Trophoblast cell (in vitro differentiated cells and primary cell): ENCODE data around the gene SLC18A2. TPM values are rescaled to one million over a fixed set of nuclear protein-coding genes. Genes with fewer than 3 reads are reported as not detected.

ENCODE experiments used
- DNase-seq, 2 donors: peaks; one replicate each; pipeline ENCODE4 v3.0.0-alpha.2; 2016
- H2AFZ ChIP-seq: 2 replicates; pipeline ENCODE4 v1.6.1; 2013; ENCODE audit warnings: low read length, moderate library complexity, mild to moderate bottlenecking; ENCODE audit not compliant: insufficient read depth, poor library complexity
- H2AK5ac ChIP-seq: 2 replicates; pipeline ENCODE4 v1.6.1; 2013; ENCODE audit warnings: mild to moderate bottlenecking, low read length
- H2BK120ac ChIP-seq: 2 replicates; pipeline ENCODE4 v1.6.1; 2013; ENCODE audit warnings: low read length, mild to moderate bottlenecking, moderate library complexity; ENCODE audit not compliant: insufficient read depth, poor library complexity
- H2BK12ac ChIP-seq: 2 replicates; pipeline ENCODE4 v1.6.1; 2013; ENCODE audit warnings: mild to moderate bottlenecking, low read length, moderate library complexity
- H2BK5ac ChIP-seq: 2 replicates; pipeline ENCODE4 v1.6.1; 2013; ENCODE audit warnings: low read length, low read depth, moderate library complexity, mild to moderate bottlenecking; ENCODE audit not compliant: poor library complexity
- H3K14ac ChIP-seq: 2 replicates; pipeline ENCODE4 v1.6.1; 2013; ENCODE audit warnings: mild to moderate bottlenecking, low read length
- H3K18ac ChIP-seq: 2 replicates; pipeline ENCODE4 v1.6.1; 2013; ENCODE audit warnings: mild to moderate bottlenecking, low read length
- H3K23ac ChIP-seq: 2 replicates; pipeline ENCODE4 v1.6.1; 2013; ENCODE audit warnings: low read length
- H3K27ac ChIP-seq: 2 replicates; pipeline ENCODE4 v1.5.1; 2013; ENCODE audit warnings: low read depth, mild to moderate bottlenecking, inconsistent platforms, low read length, moderate library complexity
- H3K27me3 ChIP-seq: 2 replicates; pipeline ENCODE4 v1.6.1; 2013; ENCODE audit warnings: inconsistent platforms, mild to moderate bottlenecking, low read length, moderate library complexity; ENCODE audit not compliant: insufficient read depth
- H3K36me3 ChIP-seq, 2 experiments: 1 replicate in 1 of 2; 2 replicates in 1 of 2; pipeline ENCODE4 v1.6.1; 2013; ENCODE audit warnings: low read length in 2 of 2, mild to moderate bottlenecking in 2 of 2, moderate library complexity in 1 of 2; ENCODE audit not compliant: insufficient read depth in 2 of 2, control insufficient read depth in 1 of 2
- H3K4ac ChIP-seq: 2 replicates; pipeline ENCODE4 v1.6.1; 2013; ENCODE audit warnings: low read depth, mild to moderate bottlenecking, low read length, moderate library complexity
- H3K4me1 ChIP-seq, 2 experiments: 1 replicate in 1 of 2; 2 replicates in 1 of 2; pipeline ENCODE4 v1.6.1; 2013; ENCODE audit warnings: low read length in 2 of 2, mild to moderate bottlenecking in 2 of 2, moderate library complexity in 1 of 2; ENCODE audit not compliant: insufficient read depth in 2 of 2, control insufficient read depth in 1 of 2
- H3K4me2 ChIP-seq: 2 replicates; pipeline ENCODE4 v1.6.1; 2013; ENCODE audit warnings: inconsistent platforms, mild to moderate bottlenecking, low read length, moderate library complexity
- H3K4me3 ChIP-seq: 2 replicates; pipeline ENCODE4 v1.5.1; 2013; ENCODE audit warnings: mild to moderate bottlenecking, low read depth, low read length, inconsistent platforms
- H3K79me1 ChIP-seq: one replicate; pipeline ENCODE4 v1.6.1; 2013; ENCODE audit warnings: low read length
- H3K79me2 ChIP-seq: 2 replicates; pipeline ENCODE4 v1.6.1; 2013; ENCODE audit warnings: low read length, mild to moderate bottlenecking; ENCODE audit not compliant: control insufficient read depth, insufficient read depth, poor library complexity
- H3K9ac ChIP-seq: 2 replicates; pipeline ENCODE4 v1.6.1; 2013; ENCODE audit warnings: mild to moderate bottlenecking, low read length
- H3K9me3 ChIP-seq: 2 replicates; pipeline ENCODE4 v1.6.1; 2013; ENCODE audit warnings: low read depth, mild to moderate bottlenecking, control low read depth, inconsistent platforms, low read length; ENCODE audit not compliant: insufficient read depth
- H4K12ac ChIP-seq: 2 replicates; pipeline ENCODE4 v1.6.1; 2013; ENCODE audit warnings: low read depth, mild to moderate bottlenecking, low read length, moderate library complexity
- H4K8ac ChIP-seq: 2 replicates; pipeline ENCODE4 v1.6.1; 2013; ENCODE audit warnings: low read depth, mild to moderate bottlenecking, low read length, moderate library complexity
- H4K91ac ChIP-seq: one replicate; pipeline ENCODE4 v1.6.1; 2013; ENCODE audit warnings: low read depth, mild to moderate bottlenecking, low read length, moderate library complexity
- WGBS: extraction: QIAGEN DNeasy Blood & Tissue Kit; methylation state at CpG from one replicate; pipeline ENCODE4 v1.1.7; 2013; ENCODE audit warnings: missing lambda C conversion rate; ENCODE audit not compliant: insufficient read length, insufficient coverage; ENCODE audit errors: extremely low coverage; 5-methylcytosine and 5-hydroxymethylcytosine counted together
- polyA plus RNA-seq: library from polyadenylated mRNA; stranded (reverse); fragments of 200-250 nt; gene quantifications from 2 replicates; pipeline ENCODE4 v1.2.3, GENCODE V29; 2013

SLC18A2 gene
- 0.16 and 0.19 TPM in 2 replicates for polyA plus RNA-seq

DNA sequence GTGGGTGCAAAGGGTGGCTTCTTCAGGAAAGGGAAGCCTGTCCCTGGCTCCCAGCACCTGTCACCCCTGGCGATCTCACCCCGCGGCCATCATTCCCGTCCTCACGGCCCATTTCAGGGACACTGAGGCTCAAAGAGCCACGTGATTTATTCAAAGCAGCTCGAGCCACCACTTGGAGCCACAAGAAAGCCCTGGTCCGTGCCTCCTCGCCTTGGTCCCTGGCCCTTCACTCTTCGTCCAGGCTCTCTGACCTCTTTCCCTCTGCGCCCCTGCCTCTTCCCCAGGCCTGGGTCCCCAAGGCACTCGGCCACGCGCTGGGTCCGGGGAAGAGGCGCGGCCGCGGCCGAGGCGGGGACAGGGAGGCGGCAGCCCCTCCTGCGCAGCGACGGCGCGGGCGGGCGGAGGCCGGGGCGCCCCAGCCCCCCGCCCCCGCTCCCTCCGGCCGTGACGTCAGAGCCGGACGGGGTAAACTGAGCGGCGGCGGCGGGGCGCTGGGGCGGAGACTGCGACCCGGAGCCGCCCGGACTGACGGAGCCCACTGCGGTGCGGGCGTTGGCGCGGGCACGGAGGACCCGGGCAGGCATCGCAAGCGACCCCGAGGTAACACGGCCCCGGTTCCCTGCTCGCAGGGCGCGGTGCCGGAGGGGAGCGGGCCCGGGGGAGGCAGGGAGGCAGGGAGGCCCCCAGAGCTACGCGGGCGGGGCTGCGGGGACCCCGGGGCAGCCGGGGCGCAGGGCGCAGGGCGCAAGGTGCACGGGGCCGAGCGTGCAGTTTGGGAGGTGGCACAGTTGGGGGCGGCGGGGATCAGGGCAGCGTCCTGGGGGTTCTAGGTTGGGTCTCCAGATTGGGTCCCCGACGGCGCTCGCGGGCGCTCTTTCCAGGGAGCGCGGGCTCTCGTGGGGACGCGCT lies at the start of gene SLC18A2:
Gene SLC18A2 (plus strand): TSS at position 494 of the 909 bp plus-strand sequence. CDS start 580 bp downstream, outside the sequence.
- Histone ChIP-seq H3K79me1 (no peaks in the 10 kb centered on the region), H2AFZ (no peak within 1 kb of the TSS), H3K4me3 (peak within 1 kb of the TSS; percentile 51), H3K14ac (no peak within 1 kb of the TSS), H3K4me2 (peak within 1 kb of the TSS; percentile 70), H3K27me3 (peaks cover 22% of the 10 kb centered on the region), H2AK5ac (no peak within 1 kb of the TSS), H3K9ac (no peak within 1 kb of the TSS), H3K9me3 (peaks cover 1% of the 10 kb centered on the region), H2BK12ac (no peak within 1 kb of the TSS), H4K91ac (no peak within 1 kb of the TSS), H3K4me1 (peaks cover 8 to 9% of the 10 kb centered on the region in 2 experiments), H3K79me2 (no peaks in the 10 kb centered on the region), H3K4ac (no peak within 1 kb of the TSS), H2BK120ac (no peak within 1 kb of the TSS), H4K8ac (no peak within 1 kb of the TSS), H3K36me3 (no peaks in the 10 kb centered on the region), H3K27ac (no peak within 1 kb of the TSS), H4K12ac (no peak within 1 kb of the TSS), H3K23ac (no peak within 1 kb of the TSS), H3K18ac (no peak within 1 kb of the TSS), H2BK5ac (no peak within 1 kb of the TSS)
- no CpG with 5 or more reads among the region's 93 CpGs for WGBS
- no peak for DNase-seq

DNA sequence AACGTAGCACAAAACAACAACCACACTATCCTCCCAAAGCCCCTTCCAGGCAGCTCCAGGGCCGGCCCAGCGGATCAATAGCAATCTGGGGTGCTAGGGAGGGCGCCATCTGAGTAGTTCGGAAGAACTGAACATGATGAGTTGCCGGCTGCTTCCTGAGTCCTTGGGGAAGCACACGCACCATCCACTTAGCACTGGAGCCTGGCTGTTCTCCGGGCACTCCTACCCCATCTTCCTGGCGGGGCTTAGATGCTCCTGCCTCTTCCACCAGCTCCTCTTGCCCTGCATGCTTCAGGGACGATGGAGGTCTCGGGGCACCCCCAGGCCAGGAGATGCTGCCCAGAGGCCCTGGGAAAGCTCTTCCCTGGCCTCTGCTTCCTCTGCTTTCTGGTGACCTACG lies 43.7 kb upstream of the SLC18A2 start, which contains the start of gene KCNK18:
Gene KCNK18 (plus strand): TSS at position 301 of the 400 bp plus-strand sequence. CDS start 0 bp downstream, at position 301.
- no peak within 1 kb of the TSS for H3K23ac ChIP-seq
- H2AFZ ChIP-seq = no peak within 1 kb of the TSS
- no peaks in the 10 kb centered on the region for H3K4me1 ChIP-seq
- H3K18ac ChIP-seq = no peak within 1 kb of the TSS
- DNase-seq = no peak
- no peak within 1 kb of the TSS for H3K4ac ChIP-seq
- no peak within 1 kb of the TSS for H2BK120ac ChIP-seq
- no peak within 1 kb of the TSS for H3K14ac ChIP-seq
- H3K9me3 ChIP-seq = peaks cover 2% of the 10 kb centered on the region
- H3K9ac ChIP-seq = no peak within 1 kb of the TSS
- H3K27ac ChIP-seq = no peak within 1 kb of the TSS
- H2BK5ac ChIP-seq = no peak within 1 kb of the TSS
- no peak within 1 kb of the TSS for H4K8ac ChIP-seq
- H3K79me1 ChIP-seq = no peaks in the 10 kb centered on the region
- H3K4me2 ChIP-seq = no peak within 1 kb of the TSS
- H4K12ac ChIP-seq = no peak within 1 kb of the TSS
- WGBS = no CpG with 5 or more reads among the region's 12 CpGs
- H3K27me3 ChIP-seq = no peaks in the 10 kb centered on the region
- no peak within 1 kb of the TSS for H2BK12ac ChIP-seq
- no peak within 1 kb of the TSS for H3K4me3 ChIP-seq
- H3K79me2 ChIP-seq = no peaks in the 10 kb centered on the region
- H2AK5ac ChIP-seq = no peak within 1 kb of the TSS
- H4K91ac ChIP-seq = no peak within 1 kb of the TSS
- H3K36me3 ChIP-seq = no peaks in the 10 kb centered on the region

DNA sequence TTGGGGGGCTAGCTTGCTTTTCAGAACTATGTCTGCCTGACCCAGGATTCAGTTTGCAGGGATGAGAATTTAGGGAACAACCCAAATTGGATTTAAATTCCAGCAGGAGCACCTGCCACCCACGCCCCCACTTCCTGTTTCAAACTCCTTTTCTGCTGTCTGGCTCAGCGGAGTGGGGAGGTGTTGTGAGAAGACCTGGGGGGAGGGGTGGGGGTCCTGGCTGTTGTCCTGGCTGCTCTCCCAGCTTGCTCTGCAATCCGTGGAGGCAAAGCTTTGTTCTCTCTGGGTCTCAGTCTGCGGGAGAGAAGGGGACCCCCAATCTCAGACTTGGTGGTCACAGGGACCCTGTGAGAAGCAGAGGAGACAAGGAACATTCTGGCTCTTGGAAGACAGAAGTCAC lies 42.8 kb upstream of the SLC18A2 start:
- Histone ChIP-seq H2BK5ac (no peak overlapping the region), H3K9me3 (peaks cover 3% of the 10 kb centered on the region), H2AFZ (no peak overlapping the region), H3K18ac (no peak overlapping the region), H2BK120ac (no peak overlapping the region), H4K91ac (no peak overlapping the region), H3K4me3 (no peak overlapping the region), H3K14ac (no peak overlapping the region), H3K79me2 (no peaks in the 10 kb centered on the region), H3K23ac (no peak overlapping the region), H4K12ac (no peak overlapping the region), H2BK12ac (no peak overlapping the region), H3K4me1 (no peaks in the 10 kb centered on the region), H3K27me3 (no peaks in the 10 kb centered on the region), H3K4ac (no peak overlapping the region), H3K27ac (no peak overlapping the region), H3K9ac (no peak overlapping the region), H3K79me1 (no peaks in the 10 kb centered on the region), H3K36me3 (no peaks in the 10 kb centered on the region), H2AK5ac (no peak overlapping the region), H4K8ac (no peak overlapping the region), H3K4me2 (no peak overlapping the region)
- no CpG with 5 or more reads among the region's 4 CpGs for WGBS
- DNase-seq = no peak

DNA sequence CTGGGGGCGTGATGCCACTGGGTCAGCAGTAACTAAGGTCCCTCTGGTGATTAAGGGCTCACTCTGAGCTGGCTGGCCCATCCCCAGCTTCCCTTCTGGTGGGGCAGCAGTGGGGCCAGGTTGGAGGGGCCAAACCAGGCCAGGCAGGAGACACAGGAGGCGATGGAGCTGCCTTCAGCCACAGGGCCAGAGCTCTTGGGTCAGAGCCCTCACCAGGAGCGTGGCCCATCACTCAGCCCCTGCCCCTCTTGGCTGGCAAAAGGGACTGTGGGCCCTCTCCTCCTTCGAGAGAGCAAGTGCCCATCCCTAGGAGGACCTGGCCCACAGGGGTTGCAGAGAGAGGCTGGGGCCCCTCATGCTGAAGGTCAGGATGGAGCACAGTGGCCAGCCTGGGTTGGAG lies 39.1 kb upstream of the SLC18A2 start:
- no peaks in the 10 kb centered on the region for H3K4me1 ChIP-seq
- no peaks in the 10 kb centered on the region for H3K27me3 ChIP-seq
- H2AK5ac ChIP-seq = no peak overlapping the region
- no peak overlapping the region for H3K23ac ChIP-seq
- DNase-seq = no peak
- no peak overlapping the region for H4K91ac ChIP-seq
- no peak overlapping the region for H2BK120ac ChIP-seq
- no peak overlapping the region for H2BK5ac ChIP-seq
- H3K4me3 ChIP-seq = no peak overlapping the region
- WGBS = no CpG with 5 or more reads among the region's 4 CpGs
- no peak overlapping the region for H3K4me2 ChIP-seq
- H3K18ac ChIP-seq = no peak overlapping the region
- H3K9me3 ChIP-seq = peaks cover 6% of the 10 kb centered on the region
- H3K79me2 ChIP-seq = no peaks in the 10 kb centered on the region
- no peak overlapping the region for H3K27ac ChIP-seq
- H3K4ac ChIP-seq = no peak overlapping the region
- H3K9ac ChIP-seq = no peak overlapping the region
- H3K79me1 ChIP-seq = no peaks in the 10 kb centered on the region
- no peak overlapping the region for H3K14ac ChIP-seq
- H4K8ac ChIP-seq = no peak overlapping the region
- H2AFZ ChIP-seq = no peak overlapping the region
- H3K36me3 ChIP-seq = no peaks in the 10 kb centered on the region
- no peak overlapping the region for H2BK12ac ChIP-seq
- no peak overlapping the region for H4K12ac ChIP-seq
